GM19351 (cell line): ENCODE measurements around the gene FEN1.

Source experiments
- ATAC-seq: cut with Tn5 transposase; IDR thresholded peaks from one replicate; pipeline ENCODE4 v1.9.1; 2021; ENCODE audit warnings: mild to moderate bottlenecking, moderate library complexity; ENCODE audit not compliant: unreplicated experiment

The FEN1 gene

DNA sequence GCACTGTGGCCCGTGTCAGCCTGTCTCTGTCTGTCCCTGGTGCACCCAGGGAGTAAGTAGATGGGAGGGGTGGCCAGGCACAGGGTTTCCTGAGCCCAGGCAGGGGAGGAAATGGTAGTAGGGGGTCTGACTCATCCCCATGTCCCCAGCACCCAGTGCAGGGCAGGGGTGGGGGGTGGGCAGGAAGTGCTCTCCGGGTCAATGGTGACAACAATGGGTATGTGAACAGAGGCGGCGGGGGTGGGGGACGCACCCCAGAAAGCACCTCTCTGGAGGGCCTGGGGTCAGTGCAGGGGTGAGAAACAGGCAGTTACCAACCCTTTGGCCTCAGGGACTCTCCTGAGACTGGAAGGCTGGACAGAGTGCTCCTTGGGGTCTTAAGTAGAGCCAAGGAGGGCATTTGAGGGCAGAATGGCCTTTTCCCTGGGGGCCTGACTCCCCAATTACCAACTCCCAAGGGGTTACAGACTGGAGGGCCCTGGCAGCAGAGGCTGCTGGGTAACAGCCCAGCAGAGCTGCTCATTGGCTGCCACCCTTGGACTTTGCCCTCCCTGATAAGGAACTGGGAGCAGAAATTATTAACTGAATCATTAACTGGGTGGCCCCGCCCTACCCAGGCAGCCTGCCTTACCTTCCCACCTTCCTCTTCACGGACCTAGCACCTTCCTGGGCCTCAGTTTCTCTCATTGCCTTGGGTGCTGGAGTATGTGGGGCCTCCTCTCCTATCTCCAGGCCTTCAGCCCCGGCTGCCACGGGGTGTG lies 36.1 kb upstream of the FEN1 start:
- ATAC-seq, result peak; percentile 51

- ATAC-seq, result no peak
These were observed 35.4 kb upstream of the FEN1 start for GRCh38 chr11:61757213-61757862.

- ATAC-seq, result no peak
These were observed 31.8 kb upstream of the FEN1 start for GRCh38 chr11:61760946-61761345.

DNA sequence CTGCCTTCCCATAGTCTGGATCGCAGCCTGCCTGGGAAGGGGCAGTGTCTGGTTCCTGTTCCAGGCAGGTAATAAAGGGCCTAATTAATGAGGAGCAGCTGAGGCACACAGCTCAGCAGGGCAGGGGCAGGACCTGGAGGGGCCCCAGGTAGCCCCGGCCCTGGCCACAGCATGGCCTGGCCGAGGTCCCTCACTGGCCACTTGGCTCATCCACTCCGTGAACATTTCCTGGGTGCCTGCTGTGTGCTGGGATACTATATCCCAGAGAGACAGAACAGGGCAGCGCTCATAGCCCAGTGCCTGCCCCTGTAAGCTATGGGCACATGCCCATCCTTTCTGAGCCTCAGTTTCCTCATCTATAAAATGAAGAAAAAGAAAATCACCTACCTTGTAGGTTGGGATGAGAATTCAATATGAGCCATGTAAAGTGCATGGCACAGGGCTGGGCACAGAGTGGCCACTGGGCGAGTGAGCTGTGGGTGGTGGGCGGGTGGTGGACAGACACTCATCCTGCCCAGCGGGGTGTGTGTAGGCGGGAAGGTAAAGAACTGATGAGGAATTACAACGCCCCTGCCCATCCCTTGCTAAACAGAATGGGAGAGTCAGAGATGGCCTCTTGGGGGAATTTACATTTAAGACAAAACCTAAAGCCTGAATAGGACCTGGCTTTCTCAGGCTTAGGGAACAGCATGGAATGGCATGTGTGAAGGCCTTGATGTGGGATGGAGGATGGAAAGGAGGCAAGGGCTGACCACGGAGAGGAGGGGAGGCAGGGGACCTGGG lies 31.1 kb upstream of the FEN1 start:
- no peak for ATAC-seq

DNA sequence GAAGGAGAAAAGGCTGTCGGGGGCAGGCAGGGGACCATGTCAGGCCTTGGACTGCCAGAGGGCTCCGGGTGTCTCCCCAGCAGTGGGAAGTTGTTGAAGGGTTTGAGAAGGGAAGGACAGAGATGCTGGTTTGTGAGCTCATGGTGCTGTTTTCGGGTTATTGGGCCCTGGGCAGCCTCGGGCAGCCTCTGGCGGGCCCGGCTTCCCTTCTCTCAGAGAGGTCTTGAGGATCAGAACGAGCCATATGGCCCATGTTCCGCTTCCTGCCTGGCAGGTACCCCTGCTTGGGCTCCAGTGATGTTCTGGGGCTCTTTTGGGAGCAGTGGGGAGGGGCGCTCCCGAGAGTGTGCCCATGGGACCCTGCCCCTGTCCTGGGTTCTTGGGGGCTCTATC lies 30.5 kb upstream of the FEN1 start:
- ATAC-seq, result no peak

GRCh38 chr11:61762798-61763197 lies 29.9 kb upstream of the FEN1 start:
- no peak for ATAC-seq

- ATAC-seq, result no peak
These were observed 28.6 kb upstream of the FEN1 start for GRCh38 chr11:61763930-61764605.

DNA sequence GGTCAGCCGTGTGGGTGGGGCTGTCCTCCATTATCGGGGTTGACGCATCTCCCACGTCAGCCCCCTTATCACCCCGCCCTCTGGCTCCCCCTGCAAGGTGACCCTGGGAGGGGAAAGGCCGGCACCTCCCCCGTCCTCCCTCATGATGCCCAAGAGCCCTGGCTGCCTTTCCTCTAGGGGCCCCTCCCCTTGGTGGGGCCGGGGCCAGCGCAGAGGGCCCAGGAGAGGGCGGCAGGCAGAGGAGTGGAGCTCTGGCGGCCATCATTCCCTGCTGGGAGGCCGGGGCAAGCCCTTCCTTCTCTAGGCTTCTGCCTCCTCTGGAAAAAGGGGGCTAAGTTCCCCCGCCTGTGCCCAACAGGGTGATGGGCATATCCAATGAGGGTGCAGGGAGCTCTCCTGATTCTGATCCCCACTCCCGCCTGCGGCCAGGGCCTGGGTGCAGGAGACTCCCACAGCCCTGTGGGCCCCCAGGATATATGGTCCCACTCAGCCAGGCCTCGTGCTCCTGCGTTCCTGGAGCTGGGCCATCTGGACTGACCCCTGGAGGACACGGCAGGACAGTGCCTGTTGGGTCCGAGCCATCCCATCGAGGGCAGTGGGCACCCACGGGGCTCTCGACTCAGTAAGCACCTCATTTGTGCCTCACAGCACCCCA lies 28.0 kb upstream of the FEN1 start:
- no peak for ATAC-seq

DNA sequence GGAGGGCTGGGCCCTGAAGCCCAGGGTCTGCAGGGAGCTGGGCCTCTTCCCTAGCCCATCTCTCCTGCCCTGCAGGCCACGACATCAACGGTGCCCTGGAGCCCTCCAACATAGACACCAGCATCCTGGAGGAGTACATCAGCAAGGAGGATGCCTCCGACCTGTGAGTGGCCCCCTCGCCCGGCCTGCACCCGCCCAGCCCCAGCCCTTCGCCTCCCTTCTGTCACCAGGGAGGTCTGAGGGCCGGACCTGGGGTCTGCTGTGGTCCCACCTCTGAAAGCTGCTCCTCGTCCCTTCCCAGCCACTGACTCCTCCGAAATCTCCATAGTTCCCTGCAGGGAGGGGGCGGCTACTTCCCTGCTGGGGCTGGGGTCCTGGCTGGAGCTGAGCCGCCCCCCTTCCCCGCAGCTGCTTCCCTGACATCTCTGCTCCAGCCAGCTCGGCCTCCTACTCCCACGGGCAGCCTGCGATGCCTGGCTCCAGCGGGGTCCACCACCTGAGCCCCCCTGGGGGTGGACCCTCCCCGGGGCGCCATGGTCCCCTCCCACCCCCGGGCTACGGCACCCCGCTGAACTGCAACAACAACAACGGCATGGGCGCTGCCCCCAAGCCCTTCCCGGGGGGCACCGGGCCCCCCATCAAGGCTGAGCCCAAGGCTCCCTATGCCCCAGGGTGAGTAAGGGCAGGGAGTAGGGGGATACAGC lies 27.0 kb upstream of the FEN1 start:
- ATAC-seq, result no peak

GRCh38 chr11:61766353-61766841 lies 26.3 kb upstream of the FEN1 start:
- no peak for ATAC-seq

DNA sequence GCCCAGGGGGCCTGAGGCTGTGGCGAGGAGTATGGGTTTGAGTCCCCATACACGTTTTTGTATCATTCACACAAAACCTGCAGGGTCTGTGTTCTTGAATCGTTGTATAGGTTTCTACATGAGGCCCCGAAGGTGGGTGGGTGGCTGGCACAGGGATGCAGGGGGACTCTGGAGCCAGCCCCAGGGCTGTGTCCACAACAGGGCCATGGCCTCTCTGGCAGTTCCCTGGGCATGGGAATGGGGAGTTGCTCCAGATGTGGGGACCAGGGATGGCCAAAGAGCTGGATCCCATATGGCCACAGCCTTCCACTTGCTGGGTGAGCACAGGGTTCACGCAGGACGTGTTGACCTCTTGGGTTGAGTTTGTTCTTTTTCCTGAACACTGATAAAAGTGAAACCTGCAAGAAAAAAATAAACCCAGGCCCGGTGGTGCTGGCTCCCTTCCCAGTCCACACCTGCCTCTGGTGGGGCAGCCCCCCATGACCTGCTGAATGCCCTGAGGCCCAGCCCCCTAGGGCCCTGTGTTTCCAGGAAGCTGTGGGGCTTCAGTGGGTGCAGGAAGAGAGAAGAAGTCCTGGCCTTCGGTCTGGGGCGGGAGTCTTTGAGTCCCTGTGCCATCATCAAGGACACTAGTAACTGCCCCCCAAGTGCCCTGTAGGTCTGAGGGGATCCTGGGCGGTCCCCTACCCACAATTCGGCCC lies 24.2 kb upstream of the FEN1 start:
- no peak for ATAC-seq

DNA sequence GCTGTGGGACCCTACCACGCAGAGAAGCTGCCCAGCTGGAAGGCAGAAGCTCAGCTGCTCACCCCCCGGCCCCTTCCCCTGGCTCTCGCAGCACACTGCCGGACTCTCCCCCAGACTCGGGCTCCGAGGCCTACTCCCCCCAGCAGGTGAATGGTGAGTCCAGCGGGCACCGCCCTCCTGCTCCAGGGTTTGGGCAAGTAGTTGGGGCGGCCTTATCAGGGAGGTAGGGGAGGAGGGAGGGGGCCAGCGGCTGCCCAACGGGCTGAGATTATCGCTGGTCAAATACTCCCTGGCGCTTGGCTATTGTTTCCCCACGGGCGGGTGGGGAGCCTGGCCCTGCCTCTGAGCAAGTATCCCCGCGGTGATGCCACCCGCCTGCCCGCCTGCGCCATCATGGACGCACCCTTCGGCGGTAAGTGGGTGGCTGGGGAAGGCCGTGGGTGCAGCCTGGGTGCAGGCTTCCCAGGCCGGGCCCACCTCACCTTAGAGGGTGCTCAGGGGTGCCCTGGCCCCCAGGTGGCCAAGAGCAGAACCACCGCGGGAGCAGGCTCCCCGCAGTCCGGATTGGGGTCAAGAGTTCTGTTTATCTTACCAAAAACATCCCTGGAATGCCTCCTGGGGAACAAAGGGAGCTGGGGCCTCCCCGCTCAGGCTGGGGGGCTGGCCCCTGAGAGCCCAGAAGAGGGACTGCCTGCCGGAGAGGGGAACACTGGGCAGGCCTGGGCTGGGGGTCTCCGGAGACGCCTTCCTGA lies 23.4 kb upstream of the FEN1 start:
- no peak for ATAC-seq

- no peak for ATAC-seq
These were observed 22.6 kb upstream of the FEN1 start for GRCh38 chr11:61769946-61770683.

DNA sequence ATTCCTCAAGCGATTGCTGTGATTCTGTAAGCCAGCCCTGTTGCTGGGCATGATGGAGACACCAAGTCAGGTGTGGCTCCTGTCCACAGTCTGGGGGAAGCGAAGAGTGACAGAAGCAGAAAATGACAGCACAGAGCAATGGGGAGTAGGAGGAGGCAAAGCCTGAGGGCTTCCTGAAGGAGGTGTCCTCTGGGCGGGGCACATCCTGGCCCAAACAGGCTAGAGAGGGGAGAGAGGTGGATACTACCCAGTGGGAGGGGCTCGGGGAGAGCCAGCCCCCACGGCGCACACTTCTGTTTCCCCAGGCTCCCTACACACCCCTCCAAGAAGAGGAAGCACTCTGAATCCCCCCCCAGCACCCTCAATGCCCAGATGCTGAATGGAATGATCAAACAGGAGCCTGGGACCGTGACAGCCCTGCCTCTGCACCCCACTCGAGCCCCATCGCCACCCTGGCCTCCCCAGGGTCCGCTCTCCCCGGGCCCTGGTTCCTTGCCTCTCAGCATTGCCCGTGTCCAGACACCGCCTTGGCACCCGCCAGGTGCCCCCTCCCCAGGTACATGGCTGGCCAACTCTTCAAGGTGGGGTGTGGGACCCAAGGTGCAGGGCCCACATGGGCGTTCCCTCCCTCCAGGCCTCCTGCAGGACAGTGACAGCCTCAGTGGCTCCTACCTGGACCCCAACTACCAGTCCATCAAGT lies 21.4 kb upstream of the FEN1 start:
- ATAC-seq, result no peak

DNA sequence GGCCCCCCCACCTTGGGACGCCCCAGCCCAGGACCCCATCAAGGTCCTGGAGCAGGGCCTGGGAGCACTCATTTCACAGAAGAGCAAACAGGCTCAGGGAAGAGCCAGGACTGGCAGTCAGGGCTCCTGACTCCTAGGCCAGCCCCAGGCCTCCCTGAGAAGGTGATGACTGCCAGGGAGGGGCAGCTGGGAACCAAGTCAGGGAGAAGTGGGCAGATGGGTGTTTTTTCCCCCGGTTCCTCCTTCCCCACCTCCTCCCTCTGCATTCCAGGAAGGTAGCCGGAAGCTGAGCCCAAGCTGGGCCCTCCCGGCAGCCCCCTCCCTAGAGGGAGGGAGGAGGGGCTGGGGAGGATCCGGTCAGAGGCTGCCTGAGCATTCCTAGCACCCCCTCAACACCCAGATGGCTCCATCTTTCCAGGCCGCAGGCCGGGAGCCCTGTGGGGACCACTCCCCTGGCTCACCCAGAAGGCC lies 20.7 kb upstream of the FEN1 start:
- ATAC-seq, result no peak

DNA sequence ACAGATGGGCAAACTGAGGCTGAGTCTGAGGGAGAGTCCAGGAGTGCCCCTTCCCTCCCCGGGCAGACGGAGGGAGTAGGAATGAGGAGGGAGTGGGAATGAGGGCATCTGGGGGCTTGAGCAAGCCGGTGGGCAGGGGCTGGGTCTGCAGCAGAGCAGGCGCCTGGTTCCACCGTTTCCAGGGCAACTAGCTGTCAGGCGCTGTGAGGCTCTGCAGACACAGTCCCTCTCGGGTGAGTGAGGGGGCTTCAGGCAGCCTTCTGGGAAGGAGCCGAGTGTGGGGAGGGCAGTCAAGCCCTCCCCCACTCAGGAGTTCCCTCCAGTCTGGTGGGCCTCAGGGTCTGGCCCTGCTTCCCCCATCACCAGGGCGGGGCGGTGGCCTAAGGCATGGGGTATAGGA lies 19.4 kb upstream of the FEN1 start:
- ATAC-seq, result no peak

GRCh38 chr11:61773809-61774208 lies 18.9 kb upstream of the FEN1 start:
- no peak for ATAC-seq
